ENCODE data around the gene SGMS1. TPM values are rescaled to one million over a fixed set of nuclear protein-coding genes. Genes with fewer than 3 reads are reported as not detected.
"Not testable (repeated sequence)": the region's sequence is repeated elsewhere in the genome, so short reads cannot be mapped to it uniquely, and the experiment has no call there.

Gene SGMS1
- total RNA-seq, 6 experiments from 2014 or later, result 13.6 to 49.8 (median 20.0) TPM

- Histone ChIP-seq H3K9me3 (no peaks in the 10 kb centered on the region), H3K4me1 (peaks cover 0 to 8% (median 4%) of the 10 kb centered on the region in 4 donors), H3K27me3 (no peaks in the 10 kb centered on the region), H3K27ac (no peak overlapping the region), H3K4me3 (no peak overlapping the region), H3K36me3 (no peaks in the 10 kb centered on the region)
- TF ChIP-seq POLR2A (IDR thresholded peaks at IDR 0.05), result no peak
- no peak for TF ChIP-seq CTCF (IDR thresholded peaks at IDR 0.05)
- ATAC-seq (no peak), DNase-seq (no peak)
- WGBS (ENCODE audit: insufficient coverage, low coverage, low lambda C conversion rate, missing lambda C conversion rate), result 93% methylated on average over 1 of the region's 1 CpG
- intact Hi-C loops (cut with DNase I), result no loop called here
Observed at GRCh38 chr10:50361946-50362345, 261.8 kb downstream of the SGMS1 start.

- DNase-seq (no peak), ATAC-seq (peak; percentile 62 to 89 (median 80))
- intact Hi-C loops (cut with DNase I), result no loop called here
- H3K4me1 ChIP-seq, result peaks cover 0 to 8% (median 4%) of the 10 kb centered on the region in 4 donors
- no peaks in the 10 kb centered on the region for H3K9me3 ChIP-seq
- 54% methylated on average over 5 of the region's 5 CpGs for whole genome bisulfite sequencing (ENCODE audit: insufficient coverage, low coverage, low lambda C conversion rate, missing lambda C conversion rate)
- H3K27ac ChIP-seq, result no peak overlapping the region
- no peaks in the 10 kb centered on the region for H3K36me3 ChIP-seq
- TF ChIP-seq POLR2A (IDR thresholded peaks at IDR 0.05) (no peak), CTCF (IDR thresholded peaks at IDR 0.05) (no peak)
- no peaks in the 10 kb centered on the region for H3K27me3 ChIP-seq
- no peak overlapping the region for H3K4me3 ChIP-seq
Observed at GRCh38 chr10:50360077-50360850, 263.5 kb downstream of the SGMS1 start.

GRCh38 chr10:50358925-50359687 is 264.6 kb downstream of the SGMS1 start:
- DNase-seq, result no peak
- no peak for ATAC-seq
- no peaks in the 10 kb centered on the region for H3K36me3 ChIP-seq
- H3K9me3 ChIP-seq, result no peaks in the 10 kb centered on the region
- no peak for TF ChIP-seq CTCF (IDR thresholded peaks at IDR 0.05)
- TF ChIP-seq POLR2A (IDR thresholded peaks at IDR 0.05), result no peak
- peaks cover 0 to 8% (median 4%) of the 10 kb centered on the region in 4 donors for H3K4me1 ChIP-seq
- no peaks in the 10 kb centered on the region for H3K27me3 ChIP-seq
- no peak overlapping the region for H3K4me3 ChIP-seq
- 88% methylated on average over 1 of the region's 1 CpG for WGBS (ENCODE audit: insufficient coverage, low coverage, low lambda C conversion rate, missing lambda C conversion rate)
- no peak overlapping the region for H3K27ac ChIP-seq
- intact Hi-C loops (cut with DNase I), result no loop called here

GRCh38 chr10:50358411-50358810 is 265.3 kb downstream of the SGMS1 start:
- peaks cover 0 to 8% (median 4%) of the 10 kb centered on the region in 4 donors for H3K4me1 ChIP-seq
- TF ChIP-seq CTCF (IDR thresholded peaks at IDR 0.05), result no peak
- no peak for TF ChIP-seq POLR2A (IDR thresholded peaks at IDR 0.05)
- WGBS (ENCODE audit: insufficient coverage, low coverage, low lambda C conversion rate, missing lambda C conversion rate), result 81% methylated on average over 2 of the region's 2 CpGs
- no peaks in the 10 kb centered on the region for H3K27me3 ChIP-seq
- DNase-seq, result no peak
- intact Hi-C loops (cut with DNase I), result no loop called here
- H3K4me3 ChIP-seq, result no peak overlapping the region
- no peaks in the 10 kb centered on the region for H3K36me3 ChIP-seq
- no peaks in the 10 kb centered on the region for H3K9me3 ChIP-seq
- no peak for ATAC-seq
- no peak overlapping the region for H3K27ac ChIP-seq

- H3K36me3 ChIP-seq; H3K27ac ChIP-seq; DNase-seq; intact Hi-C loops (cut with DNase I); H3K4me1 ChIP-seq; ATAC-seq; H3K4me3 ChIP-seq; H3K27me3 ChIP-seq; H3K9me3 ChIP-seq: not testable (repeated sequence)
- WGBS (ENCODE audit: insufficient coverage, low coverage, low lambda C conversion rate, missing lambda C conversion rate), result 25% methylated on average over 1 of the region's 1 CpG
Observed at GRCh38 chr10:50356481-50356832, 267.3 kb downstream of the SGMS1 start.

- peaks cover 0 to 13% (median 4%) of the 10 kb centered on the region in 4 donors for H3K4me1 ChIP-seq
- DNase-seq; H3K27me3 ChIP-seq; ATAC-seq; H3K9me3 ChIP-seq; intact Hi-C loops (cut with DNase I); H3K4me3 ChIP-seq; H3K27ac ChIP-seq; H3K36me3 ChIP-seq: not testable (repeated sequence)
- WGBS (ENCODE audit: insufficient coverage, low coverage, low lambda C conversion rate, missing lambda C conversion rate), result 98% methylated on average over 12 of the region's 33 CpGs
Observed at GRCh38 chr10:50355693-50356480, 267.9 kb downstream of the SGMS1 start.
